Left lung (tissue), 10 donors: ENCODE data around the gene EMD. TPM values are rescaled to one million over a fixed set of nuclear protein-coding genes. Genes with fewer than 3 reads are reported as not detected.
"Not testable (repeated sequence)": the region's sequence is repeated elsewhere in the genome, so short reads cannot be mapped to it uniquely, and the experiment has no call there.

Source experiments
- ATAC-seq: fragments of 200-7000 bp; cut with Tn5 transposase; one replicate; pipeline ENCODE4 v1.9.1; 2020; ENCODE audit warnings: moderate library complexity
- DNase-seq, 4 donors: peaks; one replicate each; pipeline ENCODE4 v3.0.0-alpha.2; 2013 to 2020
- H3K27ac ChIP-seq, 2 donors: fragments of 200-600 bp; sonication (generic) in 1 of 2; one replicate each; pipeline versions ENCODE4 v1.5.0 to v1.8.0; 2020 to 2021
- H3K27me3 ChIP-seq, 2 donors: fragments of 200-600 bp; sonication (generic) in 1 of 2; one replicate each; pipeline versions ENCODE4 v1.5.0 to v1.8.0; 2020 to 2021
- H3K36me3 ChIP-seq, 2 donors: fragments of 200-600 bp; sonication (generic) in 1 of 2; one replicate each; pipeline versions ENCODE4 v1.5.0 to v1.8.0; 2020 to 2021
- H3K4me1 ChIP-seq, 2 donors: fragments of 200-600 bp; one replicate each; pipeline ENCODE4 v1.8.0; 2021
- H3K4me3 ChIP-seq, 2 donors: fragments of 200-600 bp; sonication (generic) in 1 of 2; one replicate each; pipeline versions ENCODE4 v1.5.0 to v1.8.0; 2020 to 2021; ENCODE audit warnings: mild to moderate bottlenecking in 1 of 2
- H3K9me3 ChIP-seq, 2 donors: fragments of 200-600 bp; sonication (generic) in 1 of 2; one replicate each; pipeline versions ENCODE4 v1.5.0 to v1.8.0; 2020 to 2021
- CTCF ChIP-seq, 2 donors: fragments of 200-600 bp; sonication (generic) in 1 of 2; IDR thresholded peaks; one replicate each; pipeline versions ENCODE4 v1.5.0 to v1.8.0; 2021; ENCODE audit warnings: antibody characterized with exemption in 2 of 2
- intact Hi-C, 2 donors: fragments of 100-400 bp; cut with DNase I; formaldehyde crosslinking; loops; one replicate each; pipeline versions ENCODE4 v1.11.2 to v1.14.2; 2022
- polyA plus RNA-seq, 6 donors: library from polyadenylated mRNA; unstranded; fragments of 120-200 nt; gene quantifications; one replicate each; pipeline ENCODE4 v1.2.1, GENCODE V29; 2013; ENCODE audit not compliant: insufficient read length in 6 of 6
- total RNA-seq, 2 donors: library from RNA; stranded (reverse); fragmentation: NEBNext Ultra II Directional; extraction: Animal tissue kit (Norgen Biotek cat#: 25700); gene quantifications; one replicate each; pipeline ENCODE4 v1.2.1, GENCODE V29; 2021
- donor health status: DM: no; HTN: yes; CAD: no.
- donor health status: DM: no; HTN: no; CAD: no.

Gene EMD
- total and polyA plus RNA-seq, 8 donors = 50.1 to 77.1 (median 64.1) TPM

GRCh38 chrX:154334496-154334895 is 44.6 kb upstream of the EMD start:
- Histone ChIP-seq H3K27ac (no peak overlapping the region), H3K9me3 (no peaks in the 10 kb centered on the region), H3K4me1 (no peaks in the 10 kb centered on the region), H3K27me3 (no peaks in the 10 kb centered on the region), H3K4me3 (no peak overlapping the region), H3K36me3 (no peaks in the 10 kb centered on the region)
- intact Hi-C loops = no loop called here
- ATAC-seq (no peak), DNase-seq (no peak)
- TF ChIP-seq CTCF (IDR thresholded peaks at IDR 0.05) = no peak

- H3K36me3 ChIP-seq, H3K9me3 ChIP-seq, H3K4me1 ChIP-seq, DNase-seq, H3K27me3 ChIP-seq, intact Hi-C loops, H3K4me3 ChIP-seq, H3K27ac ChIP-seq: not testable (repeated sequence)
- peak; percentile 87 for ATAC-seq
Observed at GRCh38 chrX:154341399-154342298, 37.4 kb upstream of the EMD start.

DNA sequence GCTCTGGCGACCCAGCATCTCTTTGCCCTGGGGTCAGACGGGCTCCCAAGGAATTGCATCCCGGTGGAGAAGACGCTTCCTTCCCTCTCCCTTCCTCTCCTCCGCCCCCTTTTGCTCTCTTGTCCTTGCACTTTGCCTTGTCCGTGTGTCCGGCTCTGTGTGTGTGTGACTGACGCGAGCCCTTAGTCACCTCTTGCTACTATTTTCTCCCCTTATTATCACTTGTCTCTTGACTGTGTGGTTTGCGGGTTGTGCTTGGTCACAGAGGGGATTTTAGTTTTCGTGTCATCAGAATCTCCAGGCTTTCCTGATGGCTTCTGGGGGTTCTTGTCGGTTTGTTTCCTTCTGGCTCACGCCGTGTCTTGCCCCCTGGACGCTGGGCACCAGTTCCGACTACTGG is 36.0 kb upstream of the EMD start:
- H3K9me3 ChIP-seq, H3K27me3 ChIP-seq, intact Hi-C loops, H3K36me3 ChIP-seq, H3K4me3 ChIP-seq, DNase-seq, H3K27ac ChIP-seq, H3K4me1 ChIP-seq: not testable (repeated sequence)
- ATAC-seq = peak; percentile 2

- H3K9me3 ChIP-seq, H3K27ac ChIP-seq, intact Hi-C loops, H3K4me3 ChIP-seq, H3K27me3 ChIP-seq, H3K4me1 ChIP-seq, H3K36me3 ChIP-seq, DNase-seq: not testable (repeated sequence)
- ATAC-seq = peak; percentile 57
Observed at GRCh38 chrX:154343620-154344019, 35.5 kb upstream of the EMD start.

- Histone ChIP-seq H3K27me3 (no peaks in the 10 kb centered on the region), H3K36me3 (peaks cover 0 to 52% of the 10 kb centered on the region in 2 donors), H3K9me3 (no peaks in the 10 kb centered on the region), H3K4me1 (peaks cover 0 to 20% of the 10 kb centered on the region in 2 donors), H3K27ac (no peak overlapping the region), H3K4me3 (no peak overlapping the region)
- peak in 1 of 4 donors; percentile 6 for DNase-seq
- ATAC-seq = no peak
- intact Hi-C loops = no loop called here
- no peak for TF ChIP-seq CTCF (IDR thresholded peaks at IDR 0.05)
Observed at GRCh38 chrX:154348114-154348531, 31.0 kb upstream of the EMD start.

DNA sequence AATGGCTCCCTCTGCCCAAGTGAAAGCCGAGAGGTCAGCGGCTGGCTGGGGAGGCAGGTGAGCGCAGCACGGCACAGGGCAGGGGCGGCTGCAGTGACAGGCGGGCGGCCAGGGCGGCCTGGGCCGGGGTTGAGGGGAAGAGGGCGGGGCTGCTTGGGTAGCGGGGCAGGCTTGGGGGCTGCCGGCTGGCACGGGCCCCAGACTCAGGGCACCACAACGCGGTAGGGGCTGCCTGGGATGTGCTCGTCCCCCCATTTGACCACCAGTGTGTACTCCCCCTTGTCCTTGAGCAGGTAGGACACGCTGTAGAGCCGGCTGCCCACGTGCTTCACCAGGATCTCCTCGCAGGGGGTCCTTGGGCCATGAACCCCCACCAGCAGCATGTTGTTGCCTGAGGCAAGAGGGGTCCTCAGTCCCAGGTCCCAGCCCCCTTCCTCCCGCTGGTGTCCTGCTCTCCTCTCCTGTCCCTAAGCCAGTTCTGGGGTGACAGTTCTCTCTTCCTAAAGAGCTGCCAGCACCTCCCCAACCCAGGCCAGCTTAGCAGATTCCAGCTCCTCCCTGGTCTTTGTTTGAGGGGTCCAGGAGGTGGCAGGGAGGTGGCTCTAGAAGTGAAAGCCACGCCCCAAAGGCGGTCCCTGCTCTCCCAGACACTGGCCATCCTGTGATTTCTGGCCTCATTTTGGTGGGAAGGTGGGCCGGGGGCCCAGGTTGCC is 30.3 kb upstream of the EMD start:
- H3K4me1 ChIP-seq = peaks cover 0 to 20% of the 10 kb centered on the region in 2 donors
- H3K27ac ChIP-seq = no peak overlapping the region
- peak in 1 of 4 donors; percentile 57 for DNase-seq
- H3K9me3 ChIP-seq = no peaks in the 10 kb centered on the region
- no peaks in the 10 kb centered on the region for H3K27me3 ChIP-seq
- peaks cover 0 to 59% of the 10 kb centered on the region in 2 donors for H3K36me3 ChIP-seq
- intact Hi-C loops = no loop called here
- ATAC-seq = no peak
- no peak overlapping the region for H3K4me3 ChIP-seq
- TF ChIP-seq CTCF (IDR thresholded peaks at IDR 0.05) = no peak
